ENCODE data around the gene PLCB1.

Gene PLCB1

DNA sequence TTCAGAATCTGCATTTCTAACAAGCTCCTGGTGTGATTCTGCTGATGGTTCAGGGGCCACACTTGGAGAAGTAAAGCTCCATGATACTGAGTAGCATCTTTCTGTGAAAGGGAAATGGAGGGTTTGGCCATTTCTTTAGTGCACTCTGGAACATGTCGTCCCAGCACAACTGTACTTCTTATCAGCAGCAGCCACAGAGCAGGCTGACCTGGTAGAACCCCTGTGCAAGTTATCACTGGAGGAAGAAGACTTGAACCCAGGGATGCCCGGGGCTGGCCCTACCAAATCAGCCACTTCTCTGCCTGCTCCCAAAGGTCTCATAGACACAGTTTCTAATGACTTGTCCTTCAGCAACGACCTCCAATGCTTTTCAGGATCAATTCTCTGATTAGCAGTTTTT lies 582.1 kb downstream of the PLCB1 start:
- no peaks in the 10 kb centered on the region for H3K9me3 ChIP-seq (ENCODE audit: control insufficient read depth, insufficient read depth, low read length)
- H3K27ac ChIP-seq (ENCODE audit: low read depth, low read length): no peak overlapping the region
- H3K4me3 ChIP-seq (ENCODE audit: low read length): no peak overlapping the region
- H3F3A ChIP-seq (ENCODE audit: control insufficient read depth, insufficient read depth): no peaks in the 10 kb centered on the region
- no peaks in the 10 kb centered on the region for H3K36me3 ChIP-seq (ENCODE audit: control insufficient read depth, low read length)
- H3K9me2 ChIP-seq (replicated peaks; ENCODE audit: control insufficient read depth, low read length): no peaks in the 10 kb centered on the region
- TF ChIP-seq, protein P1, sequence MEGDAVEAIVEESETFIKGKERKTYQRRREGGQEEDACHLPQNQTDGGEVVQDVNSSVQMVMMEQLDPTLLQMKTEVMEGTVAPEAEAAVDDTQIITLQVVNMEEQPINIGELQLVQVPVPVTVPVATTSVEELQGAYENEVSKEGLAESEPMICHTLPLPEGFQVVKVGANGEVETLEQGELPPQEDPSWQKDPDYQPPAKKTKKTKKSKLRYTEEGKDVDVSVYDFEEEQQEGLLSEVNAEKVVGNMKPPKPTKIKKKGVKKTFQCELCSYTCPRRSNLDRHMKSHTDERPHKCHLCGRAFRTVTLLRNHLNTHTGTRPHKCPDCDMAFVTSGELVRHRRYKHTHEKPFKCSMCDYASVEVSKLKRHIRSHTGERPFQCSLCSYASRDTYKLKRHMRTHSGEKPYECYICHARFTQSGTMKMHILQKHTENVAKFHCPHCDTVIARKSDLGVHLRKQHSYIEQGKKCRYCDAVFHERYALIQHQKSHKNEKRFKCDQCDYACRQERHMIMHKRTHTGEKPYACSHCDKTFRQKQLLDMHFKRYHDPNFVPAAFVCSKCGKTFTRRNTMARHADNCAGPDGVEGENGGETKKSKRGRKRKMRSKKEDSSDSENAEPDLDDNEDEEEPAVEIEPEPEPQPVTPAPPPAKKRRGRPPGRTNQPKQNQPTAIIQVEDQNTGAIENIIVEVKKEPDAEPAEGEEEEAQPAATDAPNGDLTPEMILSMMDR (IDR thresholded peaks at IDR 0.05; ENCODE audit: low read depth, low read length, poor library complexity, severe bottlenecking): no peak
- no peak for TF ChIP-seq EZH2phosphoT487 (IDR thresholded peaks at IDR 0.05; ENCODE audit: borderline replicate concordance, low read length)
- H3K4me1 ChIP-seq (ENCODE audit: control insufficient read depth, low read length): no peaks in the 10 kb centered on the region
- H3K79me2 ChIP-seq (ENCODE audit: control insufficient read depth, low read length): no peaks in the 10 kb centered on the region
- no peaks in the 10 kb centered on the region for H4K20me1 ChIP-seq (ENCODE audit: control insufficient read depth, insufficient read depth, low read depth, low read length)
- H3K4me2 ChIP-seq (ENCODE audit: low read length): no peak overlapping the region
- no peaks in the 10 kb centered on the region for H3K27me3 ChIP-seq (ENCODE audit: control insufficient read depth, low read length)

DNA sequence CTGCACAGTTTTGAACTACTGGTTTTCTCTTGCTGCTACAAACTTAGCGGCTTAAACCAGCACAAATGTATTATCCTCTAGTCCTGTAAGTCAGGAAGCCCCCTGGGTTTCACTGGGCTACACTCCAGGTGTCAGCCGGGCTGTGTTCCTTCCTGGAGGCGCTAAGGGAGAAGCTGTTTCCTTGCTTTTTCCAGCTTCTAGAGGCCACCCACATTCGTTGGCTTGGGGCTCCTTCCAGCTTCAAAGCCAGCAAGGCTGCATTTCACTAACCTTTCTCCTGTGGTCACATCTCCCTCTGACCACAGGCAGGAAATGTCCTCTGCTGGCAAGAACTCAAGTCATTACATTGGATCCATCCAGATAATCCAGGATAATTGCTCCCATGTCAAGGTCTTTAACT lies 586.2 kb downstream of the PLCB1 start:
- H3K36me3 ChIP-seq (ENCODE audit: control insufficient read depth, low read length): no peaks in the 10 kb centered on the region
- H3K9me2 ChIP-seq (replicated peaks; ENCODE audit: control insufficient read depth, low read length): no peaks in the 10 kb centered on the region
- H3F3A ChIP-seq (ENCODE audit: control insufficient read depth, insufficient read depth): no peaks in the 10 kb centered on the region
- no peaks in the 10 kb centered on the region for H3K27me3 ChIP-seq (ENCODE audit: control insufficient read depth, low read length)
- no peak overlapping the region for H3K4me3 ChIP-seq (ENCODE audit: low read length)
- H3K4me2 ChIP-seq (ENCODE audit: low read length): no peak overlapping the region
- no peaks in the 10 kb centered on the region for H3K4me1 ChIP-seq (ENCODE audit: control insufficient read depth, low read length)
- TF ChIP-seq, protein P1 (IDR thresholded peaks at IDR 0.05; ENCODE audit: low read depth, low read length, poor library complexity, severe bottlenecking): no peak
- no peak for TF ChIP-seq EZH2phosphoT487 (IDR thresholded peaks at IDR 0.05; ENCODE audit: borderline replicate concordance, low read length)
- no peaks in the 10 kb centered on the region for H3K9me3 ChIP-seq (ENCODE audit: control insufficient read depth, insufficient read depth, low read length)
- no peak overlapping the region for H3K27ac ChIP-seq (ENCODE audit: low read depth, low read length)
- H4K20me1 ChIP-seq (ENCODE audit: control insufficient read depth, insufficient read depth, low read depth, low read length): no peaks in the 10 kb centered on the region
- no peaks in the 10 kb centered on the region for H3K79me2 ChIP-seq (ENCODE audit: control insufficient read depth, low read length)

DNA sequence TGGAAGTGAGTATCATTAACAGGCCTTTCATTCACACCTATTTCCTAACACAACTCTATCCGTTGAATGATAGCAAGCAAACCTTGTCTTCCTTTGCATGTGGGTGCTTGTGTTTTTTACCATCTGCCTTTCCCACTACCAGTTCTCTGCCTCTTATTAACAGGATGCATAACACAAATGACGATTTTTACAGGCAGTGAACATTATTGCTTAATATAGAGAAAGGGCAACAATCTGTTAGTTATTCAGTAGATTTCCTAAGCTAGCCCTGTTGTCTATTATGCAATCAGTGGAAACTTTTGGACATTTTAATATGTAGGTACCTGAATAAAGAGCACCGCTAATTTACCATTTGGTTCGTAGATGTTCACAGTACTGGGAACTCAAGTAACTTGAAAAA lies 588.0 kb downstream of the PLCB1 start:
- TF ChIP-seq, protein P1 (IDR thresholded peaks at IDR 0.05; ENCODE audit: low read depth, low read length, poor library complexity, severe bottlenecking): no peak
- TF ChIP-seq EZH2phosphoT487 (IDR thresholded peaks at IDR 0.05; ENCODE audit: borderline replicate concordance, low read length): no peak
- Histone ChIP-seq H3K27ac (ENCODE audit: low read depth, low read length) (no peak overlapping the region), H3K4me1 (ENCODE audit: control insufficient read depth, low read length) (no peaks in the 10 kb centered on the region), H3K4me2 (ENCODE audit: low read length) (no peak overlapping the region), H3K36me3 (ENCODE audit: control insufficient read depth, low read length) (no peaks in the 10 kb centered on the region), H3K4me3 (ENCODE audit: low read length) (no peak overlapping the region), H4K20me1 (ENCODE audit: control insufficient read depth, insufficient read depth, low read depth, low read length) (no peaks in the 10 kb centered on the region), H3F3A (ENCODE audit: control insufficient read depth, insufficient read depth) (no peaks in the 10 kb centered on the region), H3K27me3 (ENCODE audit: control insufficient read depth, low read length) (no peaks in the 10 kb centered on the region), H3K9me2 (replicated peaks; ENCODE audit: control insufficient read depth, low read length) (no peaks in the 10 kb centered on the region), H3K79me2 (ENCODE audit: control insufficient read depth, low read length) (no peaks in the 10 kb centered on the region), H3K9me3 (ENCODE audit: control insufficient read depth, insufficient read depth, low read length) (no peaks in the 10 kb centered on the region)

DNA sequence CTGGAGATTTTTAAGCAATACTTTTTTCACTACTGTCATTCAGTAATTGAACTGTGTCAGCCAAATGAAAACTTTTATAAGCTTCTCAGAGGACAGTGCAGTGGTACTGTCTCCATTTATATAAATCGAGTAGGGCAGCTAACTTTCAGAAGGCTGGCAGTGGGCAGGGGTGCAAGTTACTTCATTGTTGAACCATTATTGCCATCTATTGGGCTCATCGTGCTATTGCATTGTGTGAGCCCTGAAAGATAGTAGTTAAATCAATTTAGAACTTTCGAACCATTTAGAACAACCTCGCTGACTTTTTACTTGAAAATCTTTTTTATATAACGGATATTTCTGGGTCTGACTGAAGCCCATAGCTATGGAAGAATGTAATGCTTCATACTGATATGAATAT lies 589.0 kb downstream of the PLCB1 start:
- H4K20me1 ChIP-seq (ENCODE audit: control insufficient read depth, insufficient read depth, low read depth, low read length): no peaks in the 10 kb centered on the region
- H3F3A ChIP-seq (ENCODE audit: control insufficient read depth, insufficient read depth): no peaks in the 10 kb centered on the region
- H3K27me3 ChIP-seq (ENCODE audit: control insufficient read depth, low read length): no peaks in the 10 kb centered on the region
- no peak for TF ChIP-seq EZH2phosphoT487 (IDR thresholded peaks at IDR 0.05; ENCODE audit: borderline replicate concordance, low read length)
- TF ChIP-seq, protein P1 (IDR thresholded peaks at IDR 0.05; ENCODE audit: low read depth, low read length, poor library complexity, severe bottlenecking): peak; percentile 76
- H3K9me3 ChIP-seq (ENCODE audit: control insufficient read depth, insufficient read depth, low read length): no peaks in the 10 kb centered on the region
- no peak overlapping the region for H3K4me3 ChIP-seq (ENCODE audit: low read length)
- H3K27ac ChIP-seq (ENCODE audit: low read depth, low read length): no peak overlapping the region
- no peak overlapping the region for H3K4me2 ChIP-seq (ENCODE audit: low read length)
- no peaks in the 10 kb centered on the region for H3K79me2 ChIP-seq (ENCODE audit: control insufficient read depth, low read length)
- no peaks in the 10 kb centered on the region for H3K9me2 ChIP-seq (replicated peaks; ENCODE audit: control insufficient read depth, low read length)
- no peaks in the 10 kb centered on the region for H3K4me1 ChIP-seq (ENCODE audit: control insufficient read depth, low read length)
- H3K36me3 ChIP-seq (ENCODE audit: control insufficient read depth, low read length): no peaks in the 10 kb centered on the region
